WTC11 (cell line): ENCODE measurements around the gene CPSF3. TPM values are rescaled to one million over a fixed set of nuclear protein-coding genes. Genes with fewer than 3 reads are reported as not detected.

Experiments
- ATAC-seq: fragments of 200-7000 bp; cut with Tn5 transposase; 2 replicates; pipeline ENCODE4 v1.10.0; 2021; ENCODE audit warnings: mild to moderate bottlenecking, moderate library complexity
- CTCF ChIA-PET: fragments of 300-600 bp; sonication (Branson Sonifier 250); formaldehyde crosslinking; loops from one replicate; lab custom pipeline; 2021; ENCODE audit warnings: antibody characterized with exemption; lab: Charles Lee
- POLR2A ChIA-PET: fragments of 350-600 bp; sonication (Branson Sonifier 250); formaldehyde crosslinking; loops from one replicate; lab custom pipeline; 2021; ENCODE audit warnings: antibody characterized with exemption; lab: Charles Lee
- DNase-seq: peaks from one replicate; pipeline ENCODE4 v3.0.0; 2021; ENCODE audit warnings: low spot score
- H3K27ac Mint-ChIP-seq: 2 replicates; pipeline ENCODE4 v1.8.0; 2021; ENCODE audit warnings: mixed read lengths
- H3K27me3 Mint-ChIP-seq: 2 replicates; pipeline ENCODE4 v1.8.0; 2021; ENCODE audit warnings: low read depth, mild to moderate bottlenecking, moderate library complexity, mixed read lengths
- H3K36me3 Mint-ChIP-seq: 2 replicates; pipeline ENCODE4 v1.8.0; 2021; ENCODE audit warnings: mixed read lengths
- H3K4me1 Mint-ChIP-seq: 2 replicates; pipeline ENCODE4 v1.8.0; 2022; ENCODE audit warnings: mixed read lengths
- H3K4me3 Mint-ChIP-seq: 2 replicates; pipeline ENCODE4 v1.8.0; 2021; ENCODE audit warnings: mild to moderate bottlenecking, moderate library complexity, mixed read lengths
- H3K9me3 Mint-ChIP-seq: 2 replicates; pipeline ENCODE4 v1.8.0; 2021; ENCODE audit warnings: mixed read lengths
- CBFB ChIP-seq: sonication (generic); formaldehyde crosslinking; IDR thresholded peaks from 2 replicates; pipeline ENCODE4 v1.8.1; 2022; ENCODE audit warnings: mild to moderate bottlenecking, low read depth, missing genetic modification reagents
- GRHL2 ChIP-seq: fragments of 250-450 bp; sonication (Bioruptor Pico); IDR thresholded peaks from 2 replicates; pipeline ENCODE4 v1.8.0; 2022; ENCODE audit warnings: mild to moderate bottlenecking, moderate library complexity; ENCODE audit not compliant: insufficient replicate concordance, severe bottlenecking
- NFATC4 ChIP-seq: fragments of 250-450 bp; sonication (Bioruptor Pico); IDR thresholded peaks from 2 replicates; pipeline ENCODE4 v1.9.0; 2021; ENCODE audit warnings: mild to moderate bottlenecking
- NR2C2 ChIP-seq: sonication (generic); formaldehyde crosslinking; IDR thresholded peaks from 2 replicates; pipeline ENCODE4 v1.8.0; 2022; ENCODE audit warnings: mild to moderate bottlenecking, missing genetic modification reagents
- RELA ChIP-seq: sonication (generic); formaldehyde crosslinking; IDR thresholded peaks from 2 replicates; pipeline ENCODE4 v1.8.1; 2022; ENCODE audit warnings: missing genetic modification reagents, mild to moderate bottlenecking, borderline replicate concordance
- RORB ChIP-seq: fragments of 250-450 bp; sonication (Bioruptor Pico); IDR thresholded peaks from 2 replicates; pipeline ENCODE4 v1.9.0; 2021; ENCODE audit warnings: mild to moderate bottlenecking
- SOX15 ChIP-seq: fragments of 250-450 bp; sonication (Bioruptor Pico); IDR thresholded peaks from 2 replicates; pipeline ENCODE4 v1.9.0; 2021; ENCODE audit warnings: mild to moderate bottlenecking
- ZBTB21 ChIP-seq: sonication (generic); formaldehyde crosslinking; IDR thresholded peaks from 2 replicates; pipeline ENCODE4 v1.8.1; 2023; ENCODE audit warnings: mild to moderate bottlenecking, missing genetic modification reagents, borderline replicate concordance
- ZNF219 ChIP-seq: sonication (generic); formaldehyde crosslinking; IDR thresholded peaks from 2 replicates; pipeline ENCODE4 v1.8.0; 2023; ENCODE audit warnings: missing genetic modification reagents, mild to moderate bottlenecking, borderline replicate concordance
- ZNF423 ChIP-seq: fragments of 250-450 bp; sonication (Bioruptor Pico); IDR thresholded peaks from 2 replicates; pipeline ENCODE4 v2.1.2; 2022; ENCODE audit warnings: mild to moderate bottlenecking, moderate library complexity
- ZNF671 ChIP-seq: fragments of 250-450 bp; sonication (Bioruptor Pico); IDR thresholded peaks from 2 replicates; pipeline ENCODE4 v1.8.0; 2021; ENCODE audit warnings: mild to moderate bottlenecking
- total RNA-seq: library from RNA; stranded (reverse); gene quantifications from 3 replicates; pipeline ENCODE4 v1.2.3, GENCODE V29; 2021
- TF ChIP-seq, protein P1 (sequence below): fragments of 250-450 bp; sonication (Bioruptor Pico); IDR thresholded peaks from 2 replicates; pipeline ENCODE4 v1.9.0; 2021; ENCODE audit warnings: mild to moderate bottlenecking, borderline replicate concordance
- TF ChIP-seq, protein P2 (sequence below): sonication (generic); formaldehyde crosslinking; IDR thresholded peaks from 2 replicates; pipeline ENCODE4 v1.8.1; 2023; ENCODE audit warnings: mild to moderate bottlenecking, missing genetic modification reagents, borderline replicate concordance
- TF ChIP-seq, protein P3 (sequence below): sonication (generic); formaldehyde crosslinking; IDR thresholded peaks from 2 replicates; pipeline ENCODE4 v1.8.1; 2023; ENCODE audit warnings: mild to moderate bottlenecking, missing genetic modification reagents
- TF ChIP-seq, protein P4 (sequence below): sonication (generic); formaldehyde crosslinking; IDR thresholded peaks from 2 replicates; pipeline ENCODE4 v1.8.0; 2022; ENCODE audit warnings: mild to moderate bottlenecking, missing genetic modification reagents

CPSF3 gene
- total RNA-seq, 1 experiment from 2014 or later: 88.4 TPM

DNA sequence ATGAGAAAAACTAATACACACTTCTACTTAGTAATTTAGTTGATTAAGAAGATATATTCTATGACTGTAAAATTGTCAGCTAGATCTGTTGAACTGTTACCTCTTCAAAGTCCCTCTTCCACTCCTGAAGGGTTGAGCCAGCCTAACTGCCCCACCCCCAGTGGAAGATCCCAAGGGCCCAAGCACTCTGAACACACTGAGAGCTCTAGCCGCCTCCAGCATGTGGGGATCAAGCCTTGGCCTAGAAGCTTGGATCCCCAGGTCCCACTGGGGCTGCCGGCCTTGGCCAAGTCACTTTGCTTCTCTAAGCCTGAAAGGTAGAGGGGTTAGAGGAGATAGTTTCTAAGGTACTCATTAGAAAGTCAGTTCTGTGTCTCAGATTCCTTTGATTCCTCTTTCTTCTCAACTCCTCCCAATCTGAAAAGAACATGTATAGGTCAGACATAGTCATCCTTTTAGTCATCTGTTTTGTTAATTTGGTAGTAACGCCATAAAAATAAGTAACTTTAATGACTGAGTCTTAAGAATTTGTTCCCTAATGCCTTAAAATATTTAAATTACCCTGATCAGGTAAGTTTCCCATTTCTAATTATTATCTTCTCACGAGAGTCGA is 5.6 kb downstream of the CPSF3 start:
- H3K4me3 Mint-ChIP-seq: no peak overlapping the region
- ChIA-PET POLR2A (no interaction called here), CTCF (no interaction called here)
- H3K27ac Mint-ChIP-seq: no peak overlapping the region
- peaks cover 50% of the 10 kb centered on the region for H3K36me3 Mint-ChIP-seq
- ATAC-seq (no peak), DNase-seq (no peak)
- no peaks in the 10 kb centered on the region for H3K27me3 Mint-ChIP-seq
- no peaks in the 10 kb centered on the region for H3K4me1 Mint-ChIP-seq
- H3K9me3 Mint-ChIP-seq: no peaks in the 10 kb centered on the region
- TF ChIP-seq ZNF423 (CRISPR knock-in tag): no peak
- TF ChIP-seq RELA (CRISPR knock-in tag): no peak
- no peak for TF ChIP-seq CBFB (CRISPR knock-in tag)
- no peak for TF ChIP-seq NR2C2
- no peak for TF ChIP-seq ZNF671 (CRISPR knock-in tag)
- no peak for TF ChIP-seq ZBTB21
- no peak for TF ChIP-seq NFATC4
- TF ChIP-seq GRHL2 (CRISPR knock-in tag): no peak
- TF ChIP-seq, protein P1, sequence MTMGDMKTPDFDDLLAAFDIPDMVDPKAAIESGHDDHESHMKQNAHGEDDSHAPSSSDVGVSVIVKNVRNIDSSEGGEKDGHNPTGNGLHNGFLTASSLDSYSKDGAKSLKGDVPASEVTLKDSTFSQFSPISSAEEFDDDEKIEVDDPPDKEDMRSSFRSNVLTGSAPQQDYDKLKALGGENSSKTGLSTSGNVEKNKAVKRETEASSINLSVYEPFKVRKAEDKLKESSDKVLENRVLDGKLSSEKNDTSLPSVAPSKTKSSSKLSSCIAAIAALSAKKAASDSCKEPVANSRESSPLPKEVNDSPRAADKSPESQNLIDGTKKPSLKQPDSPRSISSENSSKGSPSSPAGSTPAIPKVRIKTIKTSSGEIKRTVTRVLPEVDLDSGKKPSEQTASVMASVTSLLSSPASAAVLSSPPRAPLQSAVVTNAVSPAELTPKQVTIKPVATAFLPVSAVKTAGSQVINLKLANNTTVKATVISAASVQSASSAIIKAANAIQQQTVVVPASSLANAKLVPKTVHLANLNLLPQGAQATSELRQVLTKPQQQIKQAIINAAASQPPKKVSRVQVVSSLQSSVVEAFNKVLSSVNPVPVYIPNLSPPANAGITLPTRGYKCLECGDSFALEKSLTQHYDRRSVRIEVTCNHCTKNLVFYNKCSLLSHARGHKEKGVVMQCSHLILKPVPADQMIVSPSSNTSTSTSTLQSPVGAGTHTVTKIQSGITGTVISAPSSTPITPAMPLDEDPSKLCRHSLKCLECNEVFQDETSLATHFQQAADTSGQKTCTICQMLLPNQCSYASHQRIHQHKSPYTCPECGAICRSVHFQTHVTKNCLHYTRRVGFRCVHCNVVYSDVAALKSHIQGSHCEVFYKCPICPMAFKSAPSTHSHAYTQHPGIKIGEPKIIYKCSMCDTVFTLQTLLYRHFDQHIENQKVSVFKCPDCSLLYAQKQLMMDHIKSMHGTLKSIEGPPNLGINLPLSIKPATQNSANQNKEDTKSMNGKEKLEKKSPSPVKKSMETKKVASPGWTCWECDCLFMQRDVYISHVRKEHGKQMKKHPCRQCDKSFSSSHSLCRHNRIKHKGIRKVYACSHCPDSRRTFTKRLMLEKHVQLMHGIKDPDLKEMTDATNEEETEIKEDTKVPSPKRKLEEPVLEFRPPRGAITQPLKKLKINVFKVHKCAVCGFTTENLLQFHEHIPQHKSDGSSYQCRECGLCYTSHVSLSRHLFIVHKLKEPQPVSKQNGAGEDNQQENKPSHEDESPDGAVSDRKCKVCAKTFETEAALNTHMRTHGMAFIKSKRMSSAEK (CRISPR knock-in tag): no peak
- no peak for TF ChIP-seq SOX15
- TF ChIP-seq, protein P2, sequence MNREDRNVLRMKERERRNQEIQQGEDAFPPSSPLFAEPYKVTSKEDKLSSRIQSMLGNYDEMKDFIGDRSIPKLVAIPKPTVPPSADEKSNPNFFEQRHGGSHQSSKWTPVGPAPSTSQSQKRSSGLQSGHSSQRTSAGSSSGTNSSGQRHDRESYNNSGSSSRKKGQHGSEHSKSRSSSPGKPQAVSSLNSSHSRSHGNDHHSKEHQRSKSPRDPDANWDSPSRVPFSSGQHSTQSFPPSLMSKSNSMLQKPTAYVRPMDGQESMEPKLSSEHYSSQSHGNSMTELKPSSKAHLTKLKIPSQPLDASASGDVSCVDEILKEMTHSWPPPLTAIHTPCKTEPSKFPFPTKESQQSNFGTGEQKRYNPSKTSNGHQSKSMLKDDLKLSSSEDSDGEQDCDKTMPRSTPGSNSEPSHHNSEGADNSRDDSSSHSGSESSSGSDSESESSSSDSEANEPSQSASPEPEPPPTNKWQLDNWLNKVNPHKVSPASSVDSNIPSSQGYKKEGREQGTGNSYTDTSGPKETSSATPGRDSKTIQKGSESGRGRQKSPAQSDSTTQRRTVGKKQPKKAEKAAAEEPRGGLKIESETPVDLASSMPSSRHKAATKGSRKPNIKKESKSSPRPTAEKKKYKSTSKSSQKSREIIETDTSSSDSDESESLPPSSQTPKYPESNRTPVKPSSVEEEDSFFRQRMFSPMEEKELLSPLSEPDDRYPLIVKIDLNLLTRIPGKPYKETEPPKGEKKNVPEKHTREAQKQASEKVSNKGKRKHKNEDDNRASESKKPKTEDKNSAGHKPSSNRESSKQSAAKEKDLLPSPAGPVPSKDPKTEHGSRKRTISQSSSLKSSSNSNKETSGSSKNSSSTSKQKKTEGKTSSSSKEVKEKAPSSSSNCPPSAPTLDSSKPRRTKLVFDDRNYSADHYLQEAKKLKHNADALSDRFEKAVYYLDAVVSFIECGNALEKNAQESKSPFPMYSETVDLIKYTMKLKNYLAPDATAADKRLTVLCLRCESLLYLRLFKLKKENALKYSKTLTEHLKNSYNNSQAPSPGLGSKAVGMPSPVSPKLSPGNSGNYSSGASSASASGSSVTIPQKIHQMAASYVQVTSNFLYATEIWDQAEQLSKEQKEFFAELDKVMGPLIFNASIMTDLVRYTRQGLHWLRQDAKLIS (CRISPR knock-in tag): no peak
- TF ChIP-seq, protein P3, sequence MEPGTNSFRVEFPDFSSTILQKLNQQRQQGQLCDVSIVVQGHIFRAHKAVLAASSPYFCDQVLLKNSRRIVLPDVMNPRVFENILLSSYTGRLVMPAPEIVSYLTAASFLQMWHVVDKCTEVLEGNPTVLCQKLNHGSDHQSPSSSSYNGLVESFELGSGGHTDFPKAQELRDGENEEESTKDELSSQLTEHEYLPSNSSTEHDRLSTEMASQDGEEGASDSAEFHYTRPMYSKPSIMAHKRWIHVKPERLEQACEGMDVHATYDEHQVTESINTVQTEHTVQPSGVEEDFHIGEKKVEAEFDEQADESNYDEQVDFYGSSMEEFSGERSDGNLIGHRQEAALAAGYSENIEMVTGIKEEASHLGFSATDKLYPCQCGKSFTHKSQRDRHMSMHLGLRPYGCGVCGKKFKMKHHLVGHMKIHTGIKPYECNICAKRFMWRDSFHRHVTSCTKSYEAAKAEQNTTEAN: no peak
- no peak for TF ChIP-seq ZNF219 (CRISPR knock-in tag)
- TF ChIP-seq RORB: no peak
- TF ChIP-seq, protein P4, sequence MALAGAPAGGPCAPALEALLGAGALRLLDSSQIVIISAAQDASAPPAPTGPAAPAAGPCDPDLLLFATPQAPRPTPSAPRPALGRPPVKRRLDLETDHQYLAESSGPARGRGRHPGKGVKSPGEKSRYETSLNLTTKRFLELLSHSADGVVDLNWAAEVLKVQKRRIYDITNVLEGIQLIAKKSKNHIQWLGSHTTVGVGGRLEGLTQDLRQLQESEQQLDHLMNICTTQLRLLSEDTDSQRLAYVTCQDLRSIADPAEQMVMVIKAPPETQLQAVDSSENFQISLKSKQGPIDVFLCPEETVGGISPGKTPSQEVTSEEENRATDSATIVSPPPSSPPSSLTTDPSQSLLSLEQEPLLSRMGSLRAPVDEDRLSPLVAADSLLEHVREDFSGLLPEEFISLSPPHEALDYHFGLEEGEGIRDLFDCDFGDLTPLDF: no peak
